NB4 (cell line): ENCODE measurements around the gene DPF3.

Experiments
- CTCF ChIP-seq: IDR thresholded peaks from one replicate; pipeline ENCODE4 v1.5.1; 2012; ENCODE audit warnings: low read depth, low read length
- MAX ChIP-seq: IDR thresholded peaks from 2 replicates; pipeline ENCODE4 v1.6.1; 2011; ENCODE audit warnings: low read depth, low read length
- POLR2A ChIP-seq: IDR thresholded peaks from 2 replicates; pipeline ENCODE4 v1.6.1; 2011; ENCODE audit warnings: mild to moderate bottlenecking; ENCODE audit not compliant: insufficient read length; ENCODE audit errors: extremely low read depth

GRCh38 chr14:72588521-72588920 lies 305.4 kb downstream of the DPF3 start:
- TF ChIP-seq CTCF (no peak), POLR2A (no peak), MAX (no peak)
